ENCODE measurements around the gene TTYH2.

Gene TTYH2

DNA sequence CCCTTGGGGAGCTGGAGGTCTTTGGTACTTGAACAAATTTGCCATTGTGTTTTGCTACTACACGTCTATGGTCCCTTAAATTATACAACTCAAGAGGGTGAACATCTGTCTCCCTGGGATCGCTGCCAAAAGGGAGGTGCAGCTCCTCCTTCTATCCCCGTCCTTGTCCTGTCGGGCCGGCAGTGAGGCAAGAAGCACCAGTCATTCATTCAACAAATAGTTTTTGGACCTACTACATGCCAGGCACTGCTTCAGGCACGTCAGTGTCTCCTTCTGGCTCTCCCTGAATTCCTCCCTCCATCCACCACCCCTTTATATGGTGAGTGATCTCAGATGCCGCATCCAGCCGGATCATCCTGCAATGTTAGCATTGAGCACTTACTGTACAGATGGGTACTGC is 12.1 kb upstream of the TTYH2 start:
- Histone ChIP-seq H3K27me3 (ENCODE audit: low read depth) (peaks cover 33% of the 10 kb centered on the region), H3K4me1 (peaks cover 17% of the 10 kb centered on the region), H3K9me3 (no peaks in the 10 kb centered on the region), H3K4me3 (no peak overlapping the region), H3K36me3 (replicated peaks) (peaks cover 26% of the 10 kb centered on the region)
- DNase-seq (ENCODE audit: low spot score in 2 of 2), result peak in 1 of 2 experiments; percentile 36
- in situ Hi-C loops (cut with MboI; ENCODE audit: low sequenced_read_pairs), result loop anchor here (25.0 kb wide), 1 partner anchor 939 kb away; the partner anchor contains the start of gene CPSF4L

- peaks cover 32% of the 10 kb centered on the region for H3K36me3 ChIP-seq (replicated peaks)
- in situ Hi-C loops (cut with MboI; ENCODE audit: low sequenced_read_pairs), result loop anchor here (25.0 kb wide), 1 partner anchor 940 kb away; the partner anchor contains the start of gene CPSF4L
- no peak for DNase-seq (ENCODE audit: low spot score in 2 of 2)
- peaks cover 27% of the 10 kb centered on the region for H3K27me3 ChIP-seq (ENCODE audit: low read depth)
- no peak overlapping the region for H3K4me3 ChIP-seq
- H3K9me3 ChIP-seq, result no peaks in the 10 kb centered on the region
- peaks cover 21% of the 10 kb centered on the region for H3K4me1 ChIP-seq
Measured at GRCh38 chr17:74201948-74202347, 11.4 kb upstream of the TTYH2 start.

DNA sequence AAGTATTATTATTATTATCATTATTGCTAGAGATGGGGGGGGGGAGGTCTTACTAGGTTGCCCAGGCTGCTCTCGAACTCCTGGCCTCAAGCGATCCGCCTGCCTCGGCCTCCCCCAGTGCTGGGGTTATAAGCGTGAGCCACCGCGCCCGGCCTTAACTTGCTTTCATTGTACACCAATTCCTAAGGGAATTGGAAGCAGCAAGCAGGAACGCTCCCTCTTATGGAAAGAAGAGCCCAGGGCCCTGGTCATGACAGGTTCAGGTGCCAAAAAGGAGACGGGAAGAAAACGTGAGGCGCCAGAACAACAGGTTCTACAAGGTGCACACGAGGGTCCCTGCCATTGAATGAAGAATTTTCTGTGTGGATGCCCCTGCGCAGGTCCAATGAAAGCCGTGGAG is 10.4 kb upstream of the TTYH2 start:
- Histone ChIP-seq H3K9me3 (no peaks in the 10 kb centered on the region), H3K4me3 (peak overlapping the region; percentile 99), H3K27me3 (ENCODE audit: low read depth) (peaks cover 23% of the 10 kb centered on the region), H3K36me3 (replicated peaks) (peaks cover 42% of the 10 kb centered on the region), H3K4me1 (peaks cover 28% of the 10 kb centered on the region)
- peak in 1 of 2 experiments; percentile 27 for DNase-seq (ENCODE audit: low spot score in 2 of 2)
- in situ Hi-C loops (cut with MboI; ENCODE audit: low sequenced_read_pairs), result loop anchor here (25.0 kb wide), 1 partner anchor 941 kb away; the partner anchor contains the start of gene CPSF4L

- H3K36me3 ChIP-seq (replicated peaks), result peaks cover 49% of the 10 kb centered on the region
- peak; percentile 92 to 98 for DNase-seq (ENCODE audit: low spot score in 2 of 2)
- no peaks in the 10 kb centered on the region for H3K9me3 ChIP-seq
- H3K4me1 ChIP-seq, result peaks cover 28% of the 10 kb centered on the region
- in situ Hi-C loops (cut with MboI; ENCODE audit: low sequenced_read_pairs), result loop anchor here (25.0 kb wide), 1 partner anchor 941 kb away; the partner anchor contains the start of gene CPSF4L
- peaks cover 23% of the 10 kb centered on the region for H3K27me3 ChIP-seq (ENCODE audit: low read depth)
- H3K4me3 ChIP-seq, result peak within 1 kb of the TSS; percentile 99
Measured at GRCh38 chr17:74203439-74204240, 9.7 kb upstream of the TTYH2 start, which contains the start of gene RPL38. Gene RPL38, plus strand, starts transcription at chr17:74203678. Its CDS starts 278 bp downstream, at chr17:74203956.

DNA sequence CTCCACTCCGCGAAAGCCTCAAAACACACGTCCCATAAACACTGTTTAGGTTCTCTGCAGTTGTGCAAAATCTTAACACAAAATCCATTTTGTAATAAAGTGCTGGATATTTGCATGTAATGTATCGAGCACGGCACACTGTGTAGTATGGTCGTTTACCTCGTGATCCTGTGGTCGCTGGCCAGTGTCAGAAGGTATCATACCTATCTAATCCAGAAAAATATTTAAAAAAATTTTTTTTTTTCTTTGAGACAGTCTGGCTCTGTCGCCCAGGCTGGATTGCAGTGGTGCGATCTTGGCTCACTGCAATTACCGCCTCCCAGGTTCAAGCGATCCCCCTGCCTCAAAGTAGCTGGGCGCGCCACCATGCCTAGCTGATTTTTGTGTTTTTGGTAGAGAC is 8.9 kb upstream of the TTYH2 start:
- peaks cover 28% of the 10 kb centered on the region for H3K4me1 ChIP-seq
- DNase-seq (ENCODE audit: low spot score in 2 of 2), result no peak
- H3K4me3 ChIP-seq, result peak overlapping the region; percentile 99
- in situ Hi-C loops (cut with MboI; ENCODE audit: low sequenced_read_pairs), result loop anchor here (25.0 kb wide), 1 partner anchor 942 kb away; the partner anchor contains the start of gene CPSF4L
- no peaks in the 10 kb centered on the region for H3K9me3 ChIP-seq
- H3K27me3 ChIP-seq (ENCODE audit: low read depth), result peaks cover 23% of the 10 kb centered on the region
- H3K36me3 ChIP-seq (replicated peaks), result peaks cover 57% of the 10 kb centered on the region

- Histone ChIP-seq H3K9me3 (no peaks in the 10 kb centered on the region), H3K4me3 (peak overlapping the region; percentile 99), H3K4me1 (peaks cover 31% of the 10 kb centered on the region), H3K27me3 (ENCODE audit: low read depth) (peaks cover 23% of the 10 kb centered on the region; the same call in 1 of the 2 replicates), H3K36me3 (replicated peaks) (peaks cover 63% of the 10 kb centered on the region)
- no peak for DNase-seq (ENCODE audit: low spot score in 2 of 2)
- in situ Hi-C loops (cut with MboI; ENCODE audit: low sequenced_read_pairs), result loop anchor here (25.0 kb wide), 1 partner anchor 943 kb away; the partner anchor contains the start of gene CPSF4L
Measured at GRCh38 chr17:74205274-74205673, 8.1 kb upstream of the TTYH2 start.

- peaks cover 40% of the 10 kb centered on the region for H3K4me1 ChIP-seq
- H3K27me3 ChIP-seq (ENCODE audit: low read depth), result peaks cover 14% of the 10 kb centered on the region; the same call in 1 of the 2 replicates
- in situ Hi-C loops (cut with MboI; ENCODE audit: low sequenced_read_pairs), result loop anchor here (25.0 kb wide), 1 partner anchor 944 kb away; the partner anchor contains the start of gene CPSF4L
- DNase-seq (ENCODE audit: low spot score in 2 of 2), result peak in 1 of 2 experiments; percentile 25
- peak overlapping the region; percentile 99; the same call in 1 of the 2 replicates for H3K4me3 ChIP-seq
- H3K36me3 ChIP-seq (replicated peaks), result peaks cover 73% of the 10 kb centered on the region
- H3K9me3 ChIP-seq, result no peaks in the 10 kb centered on the region
Measured at GRCh38 chr17:74206332-74206818, 7.0 kb upstream of the TTYH2 start.

- in situ Hi-C loops (cut with MboI; ENCODE audit: low sequenced_read_pairs), result loop anchor here (25.0 kb wide), 1 partner anchor 948 kb away; the partner anchor contains the start of gene CPSF4L
- Histone ChIP-seq H3K27me3 (ENCODE audit: low read depth) (no peaks in the 10 kb centered on the region), H3K4me1 (peaks cover 47% of the 10 kb centered on the region), H3K4me3 (no peak overlapping the region), H3K9me3 (no peaks in the 10 kb centered on the region), H3K36me3 (replicated peaks) (peaks cover 55% of the 10 kb centered on the region)
- peak; percentile 49 to 84 for DNase-seq (ENCODE audit: low spot score in 2 of 2)
Measured at GRCh38 chr17:74210191-74211140, 2.9 kb upstream of the TTYH2 start.

- peak overlapping the region; percentile 61 for H3K4me3 ChIP-seq
- in situ Hi-C loops (cut with MboI; ENCODE audit: low sequenced_read_pairs), result loop anchor here (25.0 kb wide), 1 partner anchor 949 kb away; the partner anchor contains the start of gene CPSF4L
- peaks cover 40% of the 10 kb centered on the region for H3K4me1 ChIP-seq
- no peaks in the 10 kb centered on the region for H3K27me3 ChIP-seq (ENCODE audit: low read depth)
- H3K36me3 ChIP-seq (replicated peaks), result peaks cover 46% of the 10 kb centered on the region
- no peaks in the 10 kb centered on the region for H3K9me3 ChIP-seq
- DNase-seq (ENCODE audit: low spot score in 2 of 2), result peak; percentile 27 to 60
Measured at GRCh38 chr17:74211141-74211911, 2.0 kb upstream of the TTYH2 start.

GRCh38 chr17:74211912-74212208 is 1.5 kb upstream of the TTYH2 start:
- in situ Hi-C loops (cut with MboI; ENCODE audit: low sequenced_read_pairs), result loop anchor here (25.0 kb wide), 1 partner anchor 950 kb away; the partner anchor contains the start of gene CPSF4L

GRCh38 chr17:74212209-74212912 is 1.0 kb upstream of the TTYH2 start:
- Histone ChIP-seq H3K4me1 (peaks cover 32% of the 10 kb centered on the region), H3K36me3 (replicated peaks) (peaks cover 41% of the 10 kb centered on the region), H3K27me3 (ENCODE audit: low read depth) (no peaks in the 10 kb centered on the region), H3K4me3 (peak overlapping the region; percentile 61), H3K9me3 (no peaks in the 10 kb centered on the region)
- in situ Hi-C loops (cut with MboI; ENCODE audit: low sequenced_read_pairs), result loop anchor here (25.0 kb wide), 1 partner anchor 950 kb away; the partner anchor contains the start of gene CPSF4L
- peak; percentile 19 to 65 for DNase-seq (ENCODE audit: low spot score in 2 of 2)

More at GRCh38 chr17:74211912-74212208, 1.5 kb upstream of the TTYH2 start:
- Histone ChIP-seq H3K9me3 (no peaks in the 10 kb centered on the region), H3K36me3 (replicated peaks) (peaks cover 43% of the 10 kb centered on the region), H3K27me3 (ENCODE audit: low read depth) (no peaks in the 10 kb centered on the region), H3K4me3 (peak overlapping the region; percentile 61), H3K4me1 (peaks cover 37% of the 10 kb centered on the region)
- peak in 1 of 2 experiments; percentile 8 for DNase-seq (ENCODE audit: low spot score in 2 of 2)
